Skeletal muscle satellite cell (primary cell): ENCODE measurements around the gene NCOA1. TPM values are rescaled to one million over a fixed set of nuclear protein-coding genes. Genes with fewer than 3 reads are reported as not detected.
A peak's percentile ranks its signal among the peaks of the same experiment; 100 is the strongest.

ENCODE experiments used
- H3K27me3 ChIP-seq: 2 replicates; pipeline ENCODE4 v1.7.0; 2013; ENCODE audit warnings: low read length; ENCODE audit not compliant: control insufficient read depth, insufficient read depth
- H3K36me3 ChIP-seq: 2 replicates; pipeline ENCODE4 v1.7.0; 2013; ENCODE audit warnings: mild to moderate bottlenecking, control low read depth, low read length; ENCODE audit not compliant: insufficient read depth
- H3K4me1 ChIP-seq: 2 replicates; pipeline ENCODE4 v1.7.0; 2013; ENCODE audit warnings: low read length; ENCODE audit not compliant: control insufficient read depth, insufficient read depth
- H3K4me2 ChIP-seq: 2 replicates; pipeline ENCODE4 v1.7.0; 2013; ENCODE audit warnings: mild to moderate bottlenecking, low read length
- H3K4me3 ChIP-seq: 2 replicates; pipeline ENCODE4 v1.7.0; 2013; ENCODE audit warnings: low read length
- H3K9ac ChIP-seq: 2 replicates; pipeline ENCODE4 v1.7.0; 2013; ENCODE audit warnings: mild to moderate bottlenecking, low read depth, low read length, moderate library complexity
- H3K9me3 ChIP-seq: replicated peaks from 2 replicates; pipeline ENCODE4 v1.7.0; 2013; ENCODE audit warnings: mild to moderate bottlenecking, control low read depth, low read length
- total RNA-seq: library from RNA; depleted of rRNA; stranded (reverse); fragments of >200 nt; gene quantifications from 2 replicates; pipeline ENCODE4 v1.2.3, GENCODE V29; 2012; rRNA removed

Gene NCOA1
- 9.6 and 11.2 TPM in 2 replicates for total RNA-seq

GRCh38 chr2:24490690-24491541 lies at the start of gene NCOA1:
Gene NCOA1 (plus strand): TSS chr2:24491254. CDS start chr2:24658678, 167,424 bp downstream.
- H3K9me3 ChIP-seq, result no peaks in the 10 kb centered on the region
- H3K9ac ChIP-seq, result peak within 1 kb of the TSS; percentile 87
- H3K27me3 ChIP-seq, result no peaks in the 10 kb centered on the region
- peak within 1 kb of the TSS; percentile 88 for H3K4me2 ChIP-seq
- H3K4me3 ChIP-seq, result peak within 1 kb of the TSS; percentile 85
- peaks cover 20% of the 10 kb centered on the region for H3K4me1 ChIP-seq
- no peaks in the 10 kb centered on the region for H3K36me3 ChIP-seq

GRCh38 chr2:24448797-24449196 lies 42.3 kb upstream of the NCOA1 start:
- no peaks in the 10 kb centered on the region for H3K27me3 ChIP-seq
- H3K9me3 ChIP-seq, result peaks cover 3% of the 10 kb centered on the region
- H3K4me1 ChIP-seq, result peaks cover 10% of the 10 kb centered on the region
- H3K4me2 ChIP-seq, result no peak overlapping the region
- H3K9ac ChIP-seq, result no peak overlapping the region
- H3K4me3 ChIP-seq, result no peak overlapping the region
- H3K36me3 ChIP-seq, result no peaks in the 10 kb centered on the region

GRCh38 chr2:24449344-24449743 lies 41.7 kb upstream of the NCOA1 start:
- no peak overlapping the region for H3K4me2 ChIP-seq
- peaks cover 12% of the 10 kb centered on the region for H3K4me1 ChIP-seq
- no peak overlapping the region for H3K9ac ChIP-seq
- H3K9me3 ChIP-seq, result peaks cover 3% of the 10 kb centered on the region
- H3K27me3 ChIP-seq, result no peaks in the 10 kb centered on the region
- no peak overlapping the region for H3K4me3 ChIP-seq
- no peaks in the 10 kb centered on the region for H3K36me3 ChIP-seq

GRCh38 chr2:24451805-24452501 lies 39.1 kb upstream of the NCOA1 start:
- Histone ChIP-seq H3K4me2 (peak overlapping the region; percentile 30), H3K9me3 (peaks cover 3% of the 10 kb centered on the region), H3K27me3 (no peaks in the 10 kb centered on the region), H3K4me3 (no peak overlapping the region), H3K36me3 (no peaks in the 10 kb centered on the region), H3K4me1 (peaks cover 22% of the 10 kb centered on the region), H3K9ac (no peak overlapping the region)

GRCh38 chr2:24452502-24452885 lies 38.6 kb upstream of the NCOA1 start:
- Histone ChIP-seq H3K36me3 (no peaks in the 10 kb centered on the region), H3K4me1 (peaks cover 24% of the 10 kb centered on the region), H3K4me3 (no peak overlapping the region), H3K4me2 (peak overlapping the region; percentile 30), H3K9me3 (peaks cover 3% of the 10 kb centered on the region), H3K9ac (no peak overlapping the region), H3K27me3 (no peaks in the 10 kb centered on the region)

- Histone ChIP-seq H3K27me3 (no peaks in the 10 kb centered on the region), H3K9me3 (peaks cover 2% of the 10 kb centered on the region), H3K4me3 (peak overlapping the region; percentile 51), H3K4me1 (peaks cover 24% of the 10 kb centered on the region), H3K36me3 (no peaks in the 10 kb centered on the region), H3K4me2 (peak overlapping the region; percentile 79), H3K9ac (no peak overlapping the region)
These were observed 37.5 kb upstream of the NCOA1 start for GRCh38 chr2:24453379-24454073.

DNA sequence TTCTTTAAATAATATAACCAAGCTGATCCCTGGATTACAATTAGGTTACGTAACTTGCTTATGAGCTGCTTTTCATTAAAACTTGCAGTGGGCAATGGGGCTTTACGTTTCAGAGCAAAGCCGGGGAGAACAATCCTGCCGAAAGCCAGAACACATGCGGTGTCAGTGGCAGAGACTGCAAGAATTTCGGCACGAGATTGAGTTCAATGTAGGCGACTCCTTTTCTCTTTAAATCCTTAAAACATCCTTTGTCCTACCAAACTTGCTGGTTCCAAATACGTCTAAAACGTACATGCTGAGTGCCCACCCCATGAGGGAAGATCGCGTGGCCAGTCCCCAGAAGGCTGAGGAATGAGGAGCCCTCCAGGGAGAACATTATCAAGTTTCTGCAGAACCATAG lies 36.8 kb upstream of the NCOA1 start:
- Histone ChIP-seq H3K9ac (peak overlapping the region; percentile 2), H3K27me3 (no peaks in the 10 kb centered on the region), H3K4me1 (peaks cover 24% of the 10 kb centered on the region), H3K4me2 (peak overlapping the region; percentile 79), H3K9me3 (no peaks in the 10 kb centered on the region), H3K4me3 (peak overlapping the region; percentile 51), H3K36me3 (no peaks in the 10 kb centered on the region)

GRCh38 chr2:24456599-24457556 lies 34.2 kb upstream of the NCOA1 start:
- Histone ChIP-seq H3K4me3 (peak overlapping the region; percentile 15), H3K9ac (no peak overlapping the region), H3K9me3 (no peaks in the 10 kb centered on the region), H3K4me2 (peak overlapping the region; percentile 64), H3K4me1 (peaks cover 24% of the 10 kb centered on the region), H3K36me3 (no peaks in the 10 kb centered on the region), H3K27me3 (no peaks in the 10 kb centered on the region)

DNA sequence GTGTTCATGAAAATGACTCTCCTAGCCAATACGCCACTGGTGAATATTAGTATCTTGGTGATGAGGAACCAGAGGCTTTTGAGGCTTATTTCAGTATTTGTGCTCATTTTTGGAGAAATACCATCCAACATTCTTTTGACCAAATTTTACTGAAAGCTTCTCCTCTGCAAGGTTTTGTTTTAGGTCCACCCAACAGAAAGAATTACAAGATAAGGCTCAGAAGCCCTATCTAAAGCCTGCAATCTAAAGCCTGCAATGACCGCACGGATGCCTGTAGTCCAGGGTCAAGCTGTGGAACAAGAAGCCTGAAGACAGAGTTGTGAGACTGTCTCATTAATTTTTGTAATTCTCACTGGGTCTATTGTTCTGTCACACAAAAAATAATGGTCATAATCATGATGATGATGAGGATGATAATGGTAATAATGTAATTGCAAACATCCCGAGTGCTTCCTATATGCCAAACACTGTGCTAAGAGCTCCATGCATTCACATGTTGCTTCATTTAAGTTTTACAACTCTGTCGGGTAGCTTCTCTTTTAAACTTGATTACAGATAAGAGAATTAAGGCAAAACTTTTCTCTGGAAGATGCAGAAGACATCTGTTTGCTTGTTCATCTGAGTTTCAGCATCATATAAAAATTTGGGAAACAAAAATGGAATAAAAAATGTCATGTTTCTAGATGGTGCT lies 33.2 kb upstream of the NCOA1 start:
- no peak overlapping the region for H3K4me2 ChIP-seq
- H3K36me3 ChIP-seq, result no peaks in the 10 kb centered on the region
- H3K9ac ChIP-seq, result no peak overlapping the region
- no peak overlapping the region for H3K4me3 ChIP-seq
- peaks cover 23% of the 10 kb centered on the region for H3K4me1 ChIP-seq
- no peaks in the 10 kb centered on the region for H3K27me3 ChIP-seq
- no peaks in the 10 kb centered on the region for H3K9me3 ChIP-seq
